Measurements from ENCODE around the gene TSBP1.

The TSBP1 gene

GRCh38 chr6:32340242-32340641, 31.5 kb downstream of the TSBP1 start:
- no peak for TF ChIP-seq CTCF (IDR thresholded peaks at IDR 0.05; ENCODE audit: low read depth, low read length, missing control alignments)
- Histone ChIP-seq H3K27ac (no peak overlapping the region), H3K36me3 (replicated peaks) (no peaks in the 10 kb centered on the region), H3K27me3 (replicated peaks) (peaks cover 2% of the 10 kb centered on the region), H3K4me3 (ENCODE audit: low read depth, low read length) (no peak overlapping the region)
- DNase-seq: no peak
- in situ Hi-C loops (cut with HindIII; ENCODE audit: low pct_ligation_motif_present, low sequenced_read_pairs): no loop called here

GRCh38 chr6:32337186-32337805, 34.4 kb downstream of the TSBP1 start:
- H3K27ac ChIP-seq: no peak overlapping the region
- no peak for TF ChIP-seq CTCF (IDR thresholded peaks at IDR 0.05; ENCODE audit: low read depth, low read length, missing control alignments)
- H3K4me3 ChIP-seq (ENCODE audit: low read depth, low read length): no peak overlapping the region
- no peak for DNase-seq
- in situ Hi-C loops (cut with HindIII; ENCODE audit: low pct_ligation_motif_present, low sequenced_read_pairs): no loop called here
- H3K36me3 ChIP-seq (replicated peaks): no peaks in the 10 kb centered on the region
- peaks cover 2% of the 10 kb centered on the region for H3K27me3 ChIP-seq (replicated peaks)

GRCh38 chr6:32332433-32332832, 39.3 kb downstream of the TSBP1 start:
- H3K36me3 ChIP-seq (replicated peaks): no peaks in the 10 kb centered on the region
- DNase-seq: peak; percentile 1
- H3K27me3 ChIP-seq (replicated peaks): no peaks in the 10 kb centered on the region
- TF ChIP-seq CTCF (IDR thresholded peaks at IDR 0.05; ENCODE audit: low read depth, low read length, missing control alignments): no peak
- in situ Hi-C loops (cut with HindIII; ENCODE audit: low pct_ligation_motif_present, low sequenced_read_pairs): no loop called here
- no peak overlapping the region for H3K27ac ChIP-seq
- no peak overlapping the region for H3K4me3 ChIP-seq (ENCODE audit: low read depth, low read length)

- H3K27me3 ChIP-seq (replicated peaks): no peaks in the 10 kb centered on the region
- H3K4me3 ChIP-seq (ENCODE audit: low read depth, low read length): no peak overlapping the region
- H3K36me3 ChIP-seq (replicated peaks): no peaks in the 10 kb centered on the region
- H3K27ac ChIP-seq: no peak overlapping the region
- no peak for TF ChIP-seq CTCF (IDR thresholded peaks at IDR 0.05; ENCODE audit: low read depth, low read length, missing control alignments)
- DNase-seq: no peak
- in situ Hi-C loops (cut with HindIII; ENCODE audit: low pct_ligation_motif_present, low sequenced_read_pairs): no loop called here
Observed at GRCh38 chr6:32329141-32329540, 42.6 kb downstream of the TSBP1 start.

- Histone ChIP-seq H3K27me3 (replicated peaks) (no peaks in the 10 kb centered on the region), H3K36me3 (replicated peaks) (no peaks in the 10 kb centered on the region), H3K4me3 (ENCODE audit: low read depth, low read length) (no peak overlapping the region), H3K27ac (no peak overlapping the region)
- no peak for TF ChIP-seq CTCF (IDR thresholded peaks at IDR 0.05; ENCODE audit: low read depth, low read length, missing control alignments)
- in situ Hi-C loops (cut with HindIII; ENCODE audit: low pct_ligation_motif_present, low sequenced_read_pairs): no loop called here
- no peak for DNase-seq
Observed at GRCh38 chr6:32327103-32327502, 44.6 kb downstream of the TSBP1 start.

DNA sequence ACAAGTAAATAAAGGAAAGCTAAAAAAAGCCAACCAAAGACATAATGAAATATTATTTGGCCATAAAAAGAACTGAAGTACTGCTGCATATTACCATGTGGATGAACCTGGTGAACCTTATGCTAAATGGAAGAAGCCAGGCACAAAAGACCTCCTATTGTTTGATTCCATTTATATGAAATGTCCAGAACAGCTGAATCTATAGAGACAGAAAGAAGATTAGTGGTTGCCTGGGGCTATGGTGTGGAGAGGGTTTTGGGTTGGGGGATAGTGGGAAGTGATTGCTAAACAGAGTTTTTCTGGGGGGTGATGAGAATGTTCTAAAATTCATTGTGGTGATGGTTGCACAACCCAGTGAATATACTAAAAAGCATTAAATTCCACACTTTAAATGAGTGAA, 53.2 kb downstream of the TSBP1 start:
- Histone ChIP-seq H3K4me3 (ENCODE audit: low read depth, low read length) (no peak overlapping the region), H3K27ac (no peak overlapping the region), H3K36me3 (replicated peaks) (no peaks in the 10 kb centered on the region), H3K27me3 (replicated peaks) (peaks cover 1% of the 10 kb centered on the region)
- no peak for DNase-seq
- TF ChIP-seq CTCF (IDR thresholded peaks at IDR 0.05; ENCODE audit: low read depth, low read length, missing control alignments): no peak
- in situ Hi-C loops (cut with HindIII; ENCODE audit: low pct_ligation_motif_present, low sequenced_read_pairs): no loop called here

Measured in brain microvascular endothelial cell (primary cell).